Gastrocnemius medialis (tissue), 4 donors: ENCODE results near the gene GRID1.

Source experiments
- POLR2A ChIP-seq, 2 donors: fragments of 450-650 bp; IDR thresholded peaks; one replicate each; pipeline ENCODE4 v1.6.1; 2017; ENCODE audit warnings: antibody characterized with exemption in 2 of 2, mild to moderate bottlenecking in 2 of 2, moderate library complexity in 2 of 2
- TF ChIP-seq, protein P1 (sequence below), 5 experiments: fragments of 450-650 bp in 3 of 5; fragments of 200-600 bp in 2 of 5; sonication (generic) in 2 of 5; IDR thresholded peaks in 4 of 5; conservative IDR thresholded peaks in 1 of 5; 1 replicate in 4 of 5; 2 replicates in 1 of 5; pipeline ENCODE4 v1.5.1; 2016 to 2019; ENCODE audit warnings: antibody characterized with exemption in 5 of 5, mild to moderate bottlenecking in 3 of 5, moderate library complexity in 3 of 5

DNA sequence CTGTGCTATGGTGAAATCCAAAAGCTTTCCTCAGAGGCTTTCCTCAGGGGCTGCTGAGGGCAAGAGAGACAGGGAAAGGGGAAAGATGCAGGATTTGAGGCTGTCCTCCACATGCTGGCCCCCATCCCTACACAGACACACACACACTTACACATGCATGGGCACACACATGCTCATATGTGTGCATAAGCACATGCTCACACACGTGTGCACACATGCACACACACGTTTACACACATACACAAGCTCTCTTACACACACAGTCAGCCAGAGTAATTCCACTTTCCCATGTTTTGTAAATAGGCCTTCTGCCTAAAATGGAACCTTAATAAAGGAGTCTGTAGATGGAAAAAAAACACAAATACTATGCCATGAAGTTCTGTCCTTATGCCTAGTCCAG, 312.9 kb downstream of the GRID1 start:
- no peak for TF ChIP-seq POLR2A (IDR thresholded peaks at IDR 0.05)
- TF ChIP-seq, protein P1, sequence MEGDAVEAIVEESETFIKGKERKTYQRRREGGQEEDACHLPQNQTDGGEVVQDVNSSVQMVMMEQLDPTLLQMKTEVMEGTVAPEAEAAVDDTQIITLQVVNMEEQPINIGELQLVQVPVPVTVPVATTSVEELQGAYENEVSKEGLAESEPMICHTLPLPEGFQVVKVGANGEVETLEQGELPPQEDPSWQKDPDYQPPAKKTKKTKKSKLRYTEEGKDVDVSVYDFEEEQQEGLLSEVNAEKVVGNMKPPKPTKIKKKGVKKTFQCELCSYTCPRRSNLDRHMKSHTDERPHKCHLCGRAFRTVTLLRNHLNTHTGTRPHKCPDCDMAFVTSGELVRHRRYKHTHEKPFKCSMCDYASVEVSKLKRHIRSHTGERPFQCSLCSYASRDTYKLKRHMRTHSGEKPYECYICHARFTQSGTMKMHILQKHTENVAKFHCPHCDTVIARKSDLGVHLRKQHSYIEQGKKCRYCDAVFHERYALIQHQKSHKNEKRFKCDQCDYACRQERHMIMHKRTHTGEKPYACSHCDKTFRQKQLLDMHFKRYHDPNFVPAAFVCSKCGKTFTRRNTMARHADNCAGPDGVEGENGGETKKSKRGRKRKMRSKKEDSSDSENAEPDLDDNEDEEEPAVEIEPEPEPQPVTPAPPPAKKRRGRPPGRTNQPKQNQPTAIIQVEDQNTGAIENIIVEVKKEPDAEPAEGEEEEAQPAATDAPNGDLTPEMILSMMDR (IDR thresholded peaks at IDR 0.05 in 4 of 5, conservative IDR thresholded peaks at IDR 0.05 in 1 of 5) = no peak
